Measurements from ENCODE around the gene KIF16B. TPM values are rescaled to one million over a fixed set of nuclear protein-coding genes. Genes with fewer than 3 reads are reported as not detected.
A peak's percentile ranks its signal among the peaks of the same experiment; 100 is the strongest.

KIF16B gene
- total and polyA plus RNA-seq, 2 of the 13 experiments (the other 11 are each of a cell fraction or from before 2014, with no cell fraction given) = 6.9 to 18.0 TPM

- TF ChIP-seq ZNF414 (CRISPR knock-in tag; IDR thresholded peaks at IDR 0.05) = no peak
- TF ChIP-seq ZBTB10 (CRISPR knock-in tag; IDR thresholded peaks at IDR 0.05; ENCODE audit: borderline replicate concordance) = no peak
- 0 out of 2 replicates have a peak, but pooled peaks have one; percentile 22 for TF ChIP-seq RFX5 (IDR thresholded peaks at IDR 0.05; ENCODE audit: low read depth, low read length)
- TF ChIP-seq FOXA1 (IDR thresholded peaks at IDR 0.05) = peak; percentile 64; the same call in 1 of the 2 replicates
- TF ChIP-seq FOXA1 (CRISPR knock-in tag; IDR thresholded peaks at IDR 0.05) = peak; percentile 98
- no peak for TF ChIP-seq ATF7-NPFF (CRISPR knock-in tag; IDR thresholded peaks at IDR 0.05; ENCODE audit: low read depth)
- TF ChIP-seq MIER2 (CRISPR knock-in tag; IDR thresholded peaks at IDR 0.05) = peak; percentile 71
- TF ChIP-seq MNT (IDR thresholded peaks at IDR 0.05) = no peak
- TF ChIP-seq DRAP1 (CRISPR knock-in tag; IDR thresholded peaks at IDR 0.05) = peak; percentile 61; the same call in 1 of the 2 replicates
- peak; percentile 86 for TF ChIP-seq RFXAP (CRISPR knock-in tag; IDR thresholded peaks at IDR 0.05; ENCODE audit: borderline replicate concordance)
- TF ChIP-seq NR2F6 (IDR thresholded peaks at IDR 0.05) = peak; percentile 85
- TF ChIP-seq NR2F6 (CRISPR knock-in tag; IDR thresholded peaks at IDR 0.05) = peak; percentile 85
- peak; percentile 93; the same call in 1 of the 2 replicates for TF ChIP-seq RXRA (CRISPR knock-in tag; IDR thresholded peaks at IDR 0.05)
- TF ChIP-seq ZNF503 (CRISPR knock-in tag; IDR thresholded peaks at IDR 0.05) = peak; percentile 78
- TF ChIP-seq ZNF792 (CRISPR knock-in tag; IDR thresholded peaks at IDR 0.05) = peak; percentile 51; the same call in 1 of the 2 replicates
- TF ChIP-seq HCFC1 (IDR thresholded peaks at IDR 0.05; ENCODE audit: low read depth, low read length) = no peak; the same call in 1 of the 2 replicates
- TF ChIP-seq GZF1 (CRISPR knock-in tag; IDR thresholded peaks at IDR 0.05) = no peak
- no peak for TF ChIP-seq MXD1 (CRISPR knock-in tag; IDR thresholded peaks at IDR 0.05)
- TF ChIP-seq TCF7 (IDR thresholded peaks at IDR 0.05; ENCODE audit: low read depth) = no peak; the same call in 1 of the 2 replicates
- peak; percentile 51; the same call in 1 of the 2 replicates for TF ChIP-seq CCDC6 (CRISPR knock-in tag; IDR thresholded peaks at IDR 0.05)
- no peak for TF ChIP-seq HIVEP1 (CRISPR knock-in tag; IDR thresholded peaks at IDR 0.05)
Measured at GRCh38 chr20:16475225-16475624, 98.0 kb downstream of the KIF16B start (continued).
